Ecto neural progenitor cell (in vitro differentiated cells): ENCODE data around the gene SH3BP2.

Experiments
- DNase-seq: peaks from one replicate; pipeline ENCODE4 v3.0.0-alpha.2; 2018; ENCODE audit warnings: low spot score

SH3BP2 gene

DNA sequence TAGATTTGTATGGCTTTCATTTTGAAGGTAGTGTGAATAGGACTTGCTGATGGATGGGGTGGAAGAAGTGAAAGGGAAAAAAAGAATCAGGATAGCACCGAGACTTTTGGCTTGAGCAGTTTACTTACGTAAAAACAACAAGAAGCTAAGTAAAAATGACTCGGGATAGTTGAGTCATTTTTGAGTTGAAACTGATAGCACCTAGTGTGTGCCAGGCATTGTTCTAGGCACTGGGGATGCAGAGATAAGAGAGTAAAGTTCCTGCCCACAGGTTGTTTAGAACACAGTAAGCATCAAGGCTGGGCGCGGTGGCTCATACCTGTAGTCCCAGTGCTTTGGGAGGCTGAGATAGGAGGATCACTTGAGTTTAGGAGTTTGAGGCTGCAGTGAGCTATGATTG is 85.5 kb downstream of the SH3BP2 start:
- DNase-seq, result no peak

GRCh38 chr4:2879026-2879425 is 86.1 kb downstream of the SH3BP2 start:
- no peak for DNase-seq

DNA sequence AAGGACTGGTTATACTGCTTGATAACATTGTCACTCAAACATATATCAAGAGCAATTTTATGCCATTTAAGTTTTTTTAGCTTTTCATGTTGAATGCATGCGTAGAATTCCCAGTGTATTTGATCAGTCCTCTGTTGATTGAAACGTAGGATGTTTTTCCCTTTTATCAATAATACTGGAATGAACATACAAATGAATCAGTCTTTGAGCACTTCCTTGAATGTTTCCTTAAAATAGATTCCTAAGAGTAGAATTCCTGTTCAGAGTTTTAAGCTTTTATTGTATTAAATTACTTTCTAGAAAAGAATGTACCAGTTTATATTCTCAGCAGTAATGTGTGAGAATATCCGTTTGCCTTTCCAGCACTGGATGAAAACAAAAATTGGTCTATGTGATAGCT is 88.5 kb downstream of the SH3BP2 start:
- DNase-seq, result no peak

- no peak for DNase-seq
Observed at GRCh38 chr4:2882341-2882740, 89.5 kb downstream of the SH3BP2 start.

DNA sequence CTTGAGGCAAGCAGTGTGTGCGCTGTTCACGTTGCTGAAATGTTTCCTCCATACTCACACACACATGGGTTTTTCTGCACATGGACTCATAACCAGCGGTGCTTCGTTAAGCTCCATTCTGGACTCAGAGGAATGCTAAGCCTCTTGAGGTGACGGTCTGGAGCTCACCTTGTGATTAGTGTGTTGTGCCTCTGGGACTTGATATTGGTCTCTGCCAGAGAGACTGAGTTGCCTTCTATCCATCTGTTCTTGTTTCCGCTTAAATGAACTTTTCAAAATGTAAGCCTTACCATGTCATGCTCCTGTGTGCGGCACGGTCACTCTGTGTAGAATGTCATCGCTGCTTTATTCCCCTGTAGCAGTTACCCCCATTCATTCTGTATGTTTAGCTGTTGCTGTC is 93.3 kb downstream of the SH3BP2 start:
- no peak for DNase-seq

GRCh38 chr4:2886622-2887021 is 93.7 kb downstream of the SH3BP2 start:
- DNase-seq, result no peak

DNA sequence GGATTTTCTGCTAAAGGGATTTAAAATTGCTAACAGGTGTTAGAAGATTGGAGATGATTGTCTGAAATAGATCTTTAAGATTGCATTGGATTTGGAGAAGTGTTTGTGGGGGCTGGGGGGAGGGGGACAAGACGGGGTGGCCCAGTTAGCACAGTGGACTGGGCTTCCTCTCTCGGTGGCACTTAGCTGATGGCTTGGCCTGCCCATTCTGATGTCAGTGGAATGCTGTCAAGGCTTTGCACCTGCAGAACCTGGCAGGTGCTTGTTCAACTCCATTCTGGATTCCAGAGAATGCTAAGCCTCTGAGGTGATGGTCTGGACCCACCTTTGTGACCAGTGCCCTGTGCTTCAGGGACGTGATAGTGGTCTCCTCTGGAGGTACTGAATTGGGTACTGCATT is 94.5 kb downstream of the SH3BP2 start:
- no peak for DNase-seq

GRCh38 chr4:2888886-2889285 is 96.0 kb downstream of the SH3BP2 start:
- DNase-seq, result no peak
